HEK293 (cell line): ENCODE measurements around the gene TMEM238.
"Not testable (repeated sequence)": the region's sequence is repeated elsewhere in the genome, so short reads cannot be mapped to it uniquely, and the experiment has no call there.

Experiments
- CTCF ChIA-PET: fragments of 350-600 bp; formaldehyde crosslinking; extraction: SDS; loops from one replicate; lab custom pipeline; 2021; ENCODE audit warnings: antibody characterized with exemption; lab: Yijun Ruan, JAX
- POLR2A ChIA-PET: fragments of 300-600 bp; formaldehyde crosslinking; extraction: SDS; loops from one replicate; lab custom pipeline; 2020; ENCODE audit warnings: antibody characterized with exemption, inconsistent platforms; lab: Yijun Ruan, JAX
- H3K27ac ChIP-seq: fragments of 200-500 bp; sonication (Bioruptor generic); 2 replicates; pipeline ENCODE4 v1.5.1; 2014; ENCODE audit warnings: low read depth, low read length, control low read depth, inconsistent platforms; ENCODE audit errors: extremely low read depth
- H3K36me3 ChIP-seq, 2 experiments: fragments of 200-500 bp in 1 of 2; sonication (Bioruptor generic) in 1 of 2; 1 replicate in 1 of 2; 2 replicates in 1 of 2; pipeline ENCODE4 v1.5.1; 2014 to 2017; ENCODE audit warnings: inconsistent platforms in 2 of 2, low read length in 2 of 2; ENCODE audit not compliant: control insufficient read depth in 2 of 2, insufficient read depth in 1 of 2
- H3K4me1 ChIP-seq: fragments of 200-500 bp; sonication (Bioruptor generic); 2 replicates; pipeline ENCODE4 v1.5.1; 2014; ENCODE audit warnings: mild to moderate bottlenecking, low read length, inconsistent platforms; ENCODE audit not compliant: control insufficient read depth, insufficient read depth
- H3K4me3 ChIP-seq: 2 replicates; pipeline ENCODE4 v1.5.1; 2011; ENCODE audit warnings: low read depth, mild to moderate bottlenecking, control low read depth, low read length, moderate library complexity
- H3K9me3 ChIP-seq: fragments of 200-500 bp; sonication (Bioruptor generic); 2 replicates; pipeline ENCODE4 v1.5.1; 2014; ENCODE audit warnings: low read depth, low read length, inconsistent platforms; ENCODE audit not compliant: control insufficient read depth, insufficient read depth
- GFI1B ChIP-seq: fragments of 450-650 bp; formaldehyde crosslinking; IDR thresholded peaks from 2 replicates; pipeline ENCODE4 v1.5.1; 2016; ENCODE audit warnings: missing biosample characterization, missing genetic modification characterization
- GLIS1 ChIP-seq: fragments of 450-650 bp; formaldehyde crosslinking; IDR thresholded peaks from 2 replicates; pipeline ENCODE4 v1.5.1; 2016; ENCODE audit warnings: missing biosample characterization, missing genetic modification characterization
- SCRT1 ChIP-seq: fragments of 450-650 bp; formaldehyde crosslinking; IDR thresholded peaks from 2 replicates; pipeline ENCODE4 v1.5.1; 2016; ENCODE audit warnings: missing biosample characterization, missing genetic modification characterization, borderline replicate concordance
- ZIC2 ChIP-seq: fragments of 450-650 bp; formaldehyde crosslinking; IDR thresholded peaks from 2 replicates; pipeline ENCODE4 v1.5.1; 2016; ENCODE audit warnings: missing biosample characterization, missing genetic modification characterization
- ZNF114 ChIP-seq: fragments of 450-650 bp; formaldehyde crosslinking; IDR thresholded peaks from 2 replicates; pipeline ENCODE4 v1.5.0; 2017; ENCODE audit warnings: missing biosample characterization, missing genetic modification characterization
- ZNF169 ChIP-seq: fragments of 450-650 bp; formaldehyde crosslinking; IDR thresholded peaks from 2 replicates; pipeline ENCODE4 v1.5.1; 2016; ENCODE audit warnings: missing biosample characterization, missing genetic modification characterization
- ZNF19 ChIP-seq: fragments of 450-650 bp; formaldehyde crosslinking; IDR thresholded peaks from 2 replicates; pipeline ENCODE4; 2016; ENCODE audit warnings: missing biosample characterization, missing genetic modification characterization, low read depth
- ZNF274 ChIP-seq, 2 experiments: fragments of 200-500 bp in 1 of 2; fragments of 450-650 bp in 1 of 2; sonication (Bioruptor generic) in 1 of 2; formaldehyde crosslinking in 1 of 2; IDR thresholded peaks; 2 replicates each; pipeline versions ENCODE4 v1.5.1 to v1.6.1; 2014 to 2016; ENCODE audit warnings: borderline replicate concordance in 1 of 2, inconsistent platforms in 1 of 2, low read length in 1 of 2, missing biosample characterization in 1 of 2, missing genetic modification characterization in 1 of 2
- ZNF473 ChIP-seq: fragments of 450-650 bp; formaldehyde crosslinking; IDR thresholded peaks from 2 replicates; pipeline ENCODE4 v1.5.1; 2017; ENCODE audit warnings: missing biosample characterization, missing genetic modification characterization
- ZNF501 ChIP-seq: fragments of 450-650 bp; formaldehyde crosslinking; IDR thresholded peaks from 2 replicates; pipeline ENCODE4 v1.5.1; 2016; ENCODE audit warnings: missing biosample characterization, missing genetic modification characterization
- ZNF600 ChIP-seq: fragments of 450-650 bp; formaldehyde crosslinking; IDR thresholded peaks from 2 replicates; pipeline ENCODE4 v1.5.1; 2016; ENCODE audit warnings: missing biosample characterization, missing genetic modification characterization
- ZNF654 ChIP-seq: fragments of 450-650 bp; formaldehyde crosslinking; IDR thresholded peaks from 2 replicates; pipeline ENCODE4 v1.5.1; 2016; ENCODE audit warnings: low read depth, missing biosample characterization, missing genetic modification characterization
- ZNF664 ChIP-seq: fragments of 450-650 bp; formaldehyde crosslinking; IDR thresholded peaks from 2 replicates; pipeline ENCODE4 v1.5.1; 2016; ENCODE audit warnings: missing biosample characterization, missing genetic modification characterization
- ZNF701 ChIP-seq: fragments of 450-650 bp; formaldehyde crosslinking; IDR thresholded peaks from 2 replicates; pipeline ENCODE4 v1.5.1; 2016; ENCODE audit warnings: missing biosample characterization, missing genetic modification characterization
- TF ChIP-seq, protein P1 (sequence below): fragments of 450-650 bp; formaldehyde crosslinking; IDR thresholded peaks from 2 replicates; pipeline ENCODE4 v1.5.1; 2016; ENCODE audit warnings: missing biosample characterization, missing genetic modification characterization
- TF ChIP-seq, protein P2 (sequence below): fragments of 450-650 bp; formaldehyde crosslinking; IDR thresholded peaks from 2 replicates; pipeline ENCODE4 v1.5.1; 2016; ENCODE audit warnings: missing biosample characterization, missing genetic modification characterization
- TF ChIP-seq, protein P3 (sequence below): fragments of 450-650 bp; formaldehyde crosslinking; IDR thresholded peaks from 2 replicates; pipeline ENCODE4 v1.5.1; 2016; ENCODE audit warnings: missing biosample characterization, missing genetic modification characterization
- TF ChIP-seq, protein P4 (sequence below): fragments of 450-650 bp; formaldehyde crosslinking; IDR thresholded peaks from 2 replicates; pipeline ENCODE4 v1.5.1; 2016; ENCODE audit warnings: missing biosample characterization, missing genetic modification characterization, low read depth
- TF ChIP-seq, protein P5 (sequence below): fragments of 450-650 bp; formaldehyde crosslinking; IDR thresholded peaks from 2 replicates; pipeline ENCODE4 v1.5.1; 2016; ENCODE audit warnings: missing biosample characterization, missing genetic modification characterization, borderline replicate concordance

The TMEM238 gene

DNA sequence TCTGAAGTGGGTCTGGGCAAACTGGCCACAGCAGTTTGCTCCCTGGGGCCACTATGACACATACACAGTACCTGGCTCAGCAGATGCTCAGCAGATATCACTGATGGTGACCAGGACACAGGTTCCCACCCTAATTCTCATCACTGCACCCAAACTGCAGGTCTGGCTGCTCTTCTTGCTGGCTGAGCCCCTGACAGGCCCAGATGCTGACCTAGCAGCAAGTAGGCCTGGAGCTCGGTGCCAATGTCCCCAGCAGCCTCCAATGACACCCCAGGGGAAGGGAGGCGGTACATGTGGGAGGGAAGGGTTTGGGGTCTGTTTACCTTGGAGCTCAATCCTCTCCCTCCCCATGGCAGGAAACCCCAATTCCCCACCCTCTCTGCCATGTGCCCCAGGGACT is 18.4 kb upstream of the TMEM238 start:
- Histone ChIP-seq H3K36me3 (peaks cover 46 to 64% of the 10 kb centered on the region in 2 experiments), H3K9me3 (no peaks in the 10 kb centered on the region), H3K4me3 (no peak overlapping the region), H3K4me1 (peaks cover 5% of the 10 kb centered on the region), H3K27ac (peak overlapping the region; percentile 41; the same call in 1 of the 2 replicates)
- ChIA-PET CTCF (interaction anchor here (0.6 to 1.4 kb wide), 4 partner anchors 15 to 242 kb away, joined by 3 to 6 read pairs (median 4); no protein-coding TSS in a partner anchor), POLR2A (interaction anchor here (0.5 to 2.5 kb wide), 10 partner anchors 11 to 136 kb away, joined by 3 to 22 read pairs (median 3); partner anchors contain the start of genes HSPBP1 and KMT5C)
- TF ChIP-seq GFI1B, result no peak
- TF ChIP-seq SCRT1 (tag by site-specific recombination), result no peak
- TF ChIP-seq, protein P1, sequence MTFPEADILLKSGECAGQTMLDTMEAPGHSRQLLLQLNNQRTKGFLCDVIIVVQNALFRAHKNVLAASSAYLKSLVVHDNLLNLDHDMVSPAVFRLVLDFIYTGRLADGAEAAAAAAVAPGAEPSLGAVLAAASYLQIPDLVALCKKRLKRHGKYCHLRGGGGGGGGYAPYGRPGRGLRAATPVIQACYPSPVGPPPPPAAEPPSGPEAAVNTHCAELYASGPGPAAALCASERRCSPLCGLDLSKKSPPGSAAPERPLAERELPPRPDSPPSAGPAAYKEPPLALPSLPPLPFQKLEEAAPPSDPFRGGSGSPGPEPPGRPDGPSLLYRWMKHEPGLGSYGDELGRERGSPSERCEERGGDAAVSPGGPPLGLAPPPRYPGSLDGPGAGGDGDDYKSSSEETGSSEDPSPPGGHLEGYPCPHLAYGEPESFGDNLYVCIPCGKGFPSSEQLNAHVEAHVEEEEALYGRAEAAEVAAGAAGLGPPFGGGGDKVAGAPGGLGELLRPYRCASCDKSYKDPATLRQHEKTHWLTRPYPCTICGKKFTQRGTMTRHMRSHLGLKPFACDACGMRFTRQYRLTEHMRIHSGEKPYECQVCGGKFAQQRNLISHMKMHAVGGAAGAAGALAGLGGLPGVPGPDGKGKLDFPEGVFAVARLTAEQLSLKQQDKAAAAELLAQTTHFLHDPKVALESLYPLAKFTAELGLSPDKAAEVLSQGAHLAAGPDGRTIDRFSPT, result 0 out of 2 replicates have a peak, but pooled peaks have one; percentile 15
- TF ChIP-seq ZNF664 (tag by site-specific recombination), result no peak
- TF ChIP-seq GLIS1 (tag by site-specific recombination), result peak; percentile 73; the same call in 1 of the 2 replicates
- TF ChIP-seq ZIC2 (tag by site-specific recombination), result peak; percentile 26; the same call in 1 of the 2 replicates
- no peak for TF ChIP-seq ZNF19 (tag by site-specific recombination)
- no peak for TF ChIP-seq ZNF274 (IDR thresholded peaks at IDR 0.05; ENCODE audit: low read length)
- TF ChIP-seq ZNF274 (tag by site-specific recombination; IDR thresholded peaks at IDR 0.05; ENCODE audit: borderline replicate concordance), result no peak
- TF ChIP-seq, protein P2, sequence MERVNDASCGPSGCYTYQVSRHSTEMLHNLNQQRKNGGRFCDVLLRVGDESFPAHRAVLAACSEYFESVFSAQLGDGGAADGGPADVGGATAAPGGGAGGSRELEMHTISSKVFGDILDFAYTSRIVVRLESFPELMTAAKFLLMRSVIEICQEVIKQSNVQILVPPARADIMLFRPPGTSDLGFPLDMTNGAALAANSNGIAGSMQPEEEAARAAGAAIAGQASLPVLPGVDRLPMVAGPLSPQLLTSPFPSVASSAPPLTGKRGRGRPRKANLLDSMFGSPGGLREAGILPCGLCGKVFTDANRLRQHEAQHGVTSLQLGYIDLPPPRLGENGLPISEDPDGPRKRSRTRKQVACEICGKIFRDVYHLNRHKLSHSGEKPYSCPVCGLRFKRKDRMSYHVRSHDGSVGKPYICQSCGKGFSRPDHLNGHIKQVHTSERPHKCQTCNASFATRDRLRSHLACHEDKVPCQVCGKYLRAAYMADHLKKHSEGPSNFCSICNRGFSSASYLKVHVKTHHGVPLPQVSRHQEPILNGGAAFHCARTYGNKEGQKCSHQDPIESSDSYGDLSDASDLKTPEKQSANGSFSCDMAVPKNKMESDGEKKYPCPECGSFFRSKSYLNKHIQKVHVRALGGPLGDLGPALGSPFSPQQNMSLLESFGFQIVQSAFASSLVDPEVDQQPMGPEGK (tag by site-specific recombination), result 0 out of 2 replicates have a peak, but pooled peaks have one; percentile 20
- TF ChIP-seq ZNF501, result no peak
- no peak for TF ChIP-seq ZNF654 (tag by site-specific recombination)
- no peak for TF ChIP-seq ZNF600
- TF ChIP-seq ZNF114 (tag by site-specific recombination), result no peak
- TF ChIP-seq, protein P3, sequence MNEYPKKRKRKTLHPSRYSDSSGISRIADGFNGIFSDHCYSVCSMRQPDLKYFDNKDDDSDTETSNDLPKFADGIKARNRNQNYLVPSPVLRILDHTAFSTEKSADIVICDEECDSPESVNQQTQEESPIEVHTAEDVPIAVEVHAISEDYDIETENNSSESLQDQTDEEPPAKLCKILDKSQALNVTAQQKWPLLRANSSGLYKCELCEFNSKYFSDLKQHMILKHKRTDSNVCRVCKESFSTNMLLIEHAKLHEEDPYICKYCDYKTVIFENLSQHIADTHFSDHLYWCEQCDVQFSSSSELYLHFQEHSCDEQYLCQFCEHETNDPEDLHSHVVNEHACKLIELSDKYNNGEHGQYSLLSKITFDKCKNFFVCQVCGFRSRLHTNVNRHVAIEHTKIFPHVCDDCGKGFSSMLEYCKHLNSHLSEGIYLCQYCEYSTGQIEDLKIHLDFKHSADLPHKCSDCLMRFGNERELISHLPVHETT (tag by site-specific recombination), result no peak
- no peak for TF ChIP-seq ZNF701
- TF ChIP-seq, protein P4, sequence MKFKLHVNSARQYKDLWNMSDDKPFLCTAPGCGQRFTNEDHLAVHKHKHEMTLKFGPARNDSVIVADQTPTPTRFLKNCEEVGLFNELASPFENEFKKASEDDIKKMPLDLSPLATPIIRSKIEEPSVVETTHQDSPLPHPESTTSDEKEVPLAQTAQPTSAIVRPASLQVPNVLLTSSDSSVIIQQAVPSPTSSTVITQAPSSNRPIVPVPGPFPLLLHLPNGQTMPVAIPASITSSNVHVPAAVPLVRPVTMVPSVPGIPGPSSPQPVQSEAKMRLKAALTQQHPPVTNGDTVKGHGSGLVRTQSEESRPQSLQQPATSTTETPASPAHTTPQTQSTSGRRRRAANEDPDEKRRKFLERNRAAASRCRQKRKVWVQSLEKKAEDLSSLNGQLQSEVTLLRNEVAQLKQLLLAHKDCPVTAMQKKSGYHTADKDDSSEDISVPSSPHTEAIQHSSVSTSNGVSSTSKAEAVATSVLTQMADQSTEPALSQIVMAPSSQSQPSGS (tag by site-specific recombination), result no peak
- no peak for TF ChIP-seq ZNF169 (tag by site-specific recombination)
- TF ChIP-seq, protein P5, sequence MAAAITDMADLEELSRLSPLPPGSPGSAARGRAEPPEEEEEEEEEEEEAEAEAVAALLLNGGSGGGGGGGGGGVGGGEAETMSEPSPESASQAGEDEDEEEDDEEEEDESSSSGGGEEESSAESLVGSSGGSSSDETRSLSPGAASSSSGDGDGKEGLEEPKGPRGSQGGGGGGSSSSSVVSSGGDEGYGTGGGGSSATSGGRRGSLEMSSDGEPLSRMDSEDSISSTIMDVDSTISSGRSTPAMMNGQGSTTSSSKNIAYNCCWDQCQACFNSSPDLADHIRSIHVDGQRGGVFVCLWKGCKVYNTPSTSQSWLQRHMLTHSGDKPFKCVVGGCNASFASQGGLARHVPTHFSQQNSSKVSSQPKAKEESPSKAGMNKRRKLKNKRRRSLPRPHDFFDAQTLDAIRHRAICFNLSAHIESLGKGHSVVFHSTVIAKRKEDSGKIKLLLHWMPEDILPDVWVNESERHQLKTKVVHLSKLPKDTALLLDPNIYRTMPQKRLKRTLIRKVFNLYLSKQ (tag by site-specific recombination), result no peak
- no peak for TF ChIP-seq ZNF473 (tag by site-specific recombination)

DNA sequence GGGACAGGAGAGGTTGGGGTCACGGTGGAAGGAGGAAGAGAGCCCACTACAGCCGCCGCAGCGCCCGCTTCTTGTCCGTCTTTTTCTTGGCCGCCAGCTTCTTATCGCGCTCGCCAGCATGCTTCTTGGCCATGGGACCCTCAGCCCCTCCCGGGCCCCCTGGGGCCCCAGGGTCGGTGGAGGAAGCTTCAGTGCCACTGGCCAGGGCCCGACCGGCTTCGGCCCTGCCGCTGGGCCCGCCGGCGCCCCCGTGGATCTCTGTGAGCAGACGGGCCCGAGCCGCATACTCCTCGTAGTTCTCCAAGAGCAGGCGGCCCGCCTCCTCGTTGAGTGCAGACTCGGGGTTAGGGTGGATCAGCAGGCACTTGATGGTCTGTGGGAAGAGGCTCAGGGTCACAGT is 17.3 kb upstream of the TMEM238 start:
- H3K4me3 ChIP-seq, H3K27ac ChIP-seq, H3K4me1 ChIP-seq, CTCF ChIA-PET, H3K9me3 ChIP-seq: not testable (repeated sequence)
- peaks cover 45 to 58% of the 10 kb centered on the region in 2 experiments for H3K36me3 ChIP-seq
- POLR2A ChIA-PET, result interaction anchor here (0.8 to 3.9 kb wide), 2 partner anchors 13 to 33 kb away, joined by 3 to 62 read pairs; partner anchors contain the start of gene RPL28
